ENCODE measurements around the gene MMP14. TPM values are rescaled to one million over a fixed set of nuclear protein-coding genes. Genes with fewer than 3 reads are reported as not detected.

MMP14 gene
- total and polyA plus RNA-seq, 2 experiments from 2014 or later = 7.0 to 56.4 TPM

- Histone ChIP-seq H3K27ac (ENCODE audit: low read depth) (no peak overlapping the region), H2AFZ (no peak overlapping the region), H3F3A (replicated peaks; ENCODE audit: low read depth) (peaks cover 12% of the 10 kb centered on the region), H3K4me1 (ENCODE audit: insufficient read depth) (peaks cover 18% of the 10 kb centered on the region), H3K4me2 (no peak overlapping the region), H3K9me2 (ENCODE audit: insufficient read depth) (no peaks in the 10 kb centered on the region), H3K4me3 (no peak overlapping the region), H3K36me3 (ENCODE audit: insufficient read depth) (no peaks in the 10 kb centered on the region; the same call in 1 of the 2 replicates), H3K79me2 (replicated peaks; ENCODE audit: insufficient read depth) (peaks cover 2% of the 10 kb centered on the region), H4K20me1 (replicated peaks; ENCODE audit: insufficient read depth) (no peaks in the 10 kb centered on the region), H3K27me3 (ENCODE audit: insufficient read depth) (no peaks in the 10 kb centered on the region)
- DNase-seq (ENCODE audit: low spot score) (no peak), ATAC-seq (no peak)
- no peak overlapping the region for H3K27ac Mint-ChIP-seq
- peaks cover 49% of the 10 kb centered on the region for H3K36me3 Mint-ChIP-seq (ENCODE audit: low read depth)
- H3K27me3 Mint-ChIP-seq (ENCODE audit: insufficient read depth, low read depth, poor library complexity) = peaks cover 12% of the 10 kb centered on the region
- H3K4me3 Mint-ChIP-seq = no peak overlapping the region
- TF ChIP-seq ZNF462 (CRISPR knock-in tag; IDR thresholded peaks at IDR 0.05) (no peak), STAT1 (IDR thresholded peaks at IDR 0.05; ENCODE audit: unreplicated experiment) (no peak)
- H3K9me3 Mint-ChIP-seq = no peaks in the 10 kb centered on the region
- peaks cover 28% of the 10 kb centered on the region for H3K4me1 Mint-ChIP-seq
Observed at GRCh38 chr14:22844221-22845102, 8.1 kb downstream of the MMP14 start.

- no peaks in the 10 kb centered on the region for H3K9me3 Mint-ChIP-seq
- H2AFZ ChIP-seq = no peak overlapping the region
- no peaks in the 10 kb centered on the region for H3K9me2 ChIP-seq (ENCODE audit: insufficient read depth)
- no peak for ATAC-seq
- no peaks in the 10 kb centered on the region for H4K20me1 ChIP-seq (replicated peaks; ENCODE audit: insufficient read depth)
- H3K27ac ChIP-seq (ENCODE audit: low read depth) = no peak overlapping the region
- no peaks in the 10 kb centered on the region; the same call in 1 of the 2 replicates for H3K36me3 ChIP-seq (ENCODE audit: insufficient read depth)
- peaks cover 10% of the 10 kb centered on the region for H3K27me3 Mint-ChIP-seq (ENCODE audit: insufficient read depth, low read depth, poor library complexity)
- H3K4me3 ChIP-seq = no peak overlapping the region
- peaks cover 12% of the 10 kb centered on the region for H3F3A ChIP-seq (replicated peaks; ENCODE audit: low read depth)
- no peaks in the 10 kb centered on the region for H3K79me2 ChIP-seq (replicated peaks; ENCODE audit: insufficient read depth)
- no peak overlapping the region for H3K27ac Mint-ChIP-seq
- peaks cover 19% of the 10 kb centered on the region for H3K4me1 ChIP-seq (ENCODE audit: insufficient read depth)
- DNase-seq (ENCODE audit: low spot score) = no peak
- H3K4me2 ChIP-seq = no peak overlapping the region
- H3K36me3 Mint-ChIP-seq (ENCODE audit: low read depth) = peaks cover 49% of the 10 kb centered on the region
- H3K4me1 Mint-ChIP-seq = peaks cover 27% of the 10 kb centered on the region
- no peaks in the 10 kb centered on the region for H3K27me3 ChIP-seq (ENCODE audit: insufficient read depth)
- no peak overlapping the region for H3K4me3 Mint-ChIP-seq
- TF ChIP-seq POLR2AphosphoS5 (IDR thresholded peaks at IDR 0.05; ENCODE audit: low read depth) = no peak
- TF ChIP-seq JUNB (IDR thresholded peaks at IDR 0.05; ENCODE audit: unreplicated experiment) = no peak
- no peak for TF ChIP-seq CREB1 (CRISPR knock-in tag; IDR thresholded peaks at IDR 0.05; ENCODE audit: low read depth)
- TF ChIP-seq STAT1 (IDR thresholded peaks at IDR 0.05; ENCODE audit: unreplicated experiment) = no peak
- no peak for TF ChIP-seq ZNF114 (CRISPR knock-in tag; IDR thresholded peaks at IDR 0.05)
- no peak for TF ChIP-seq ETS1 (IDR thresholded peaks at IDR 0.05)
- TF ChIP-seq REST (IDR thresholded peaks at IDR 0.05; ENCODE audit: unreplicated experiment) = no peak
Observed at GRCh38 chr14:22845103-22845394, 8.7 kb downstream of the MMP14 start.

All from GM23338 (cell line).